ENCODE data around the gene WDR91.
"Not testable (repeated sequence)": the region's sequence is repeated elsewhere in the genome, so short reads cannot be mapped to it uniquely, and the experiment has no call there.

WDR91 gene

GRCh38 chr7:135174941-135175340 is 36.4 kb downstream of the WDR91 start:
- Histone ChIP-seq H3K9me3 (replicated peaks in 1 of 11) (peaks cover 9 to 24% (median 15%) of the 10 kb centered on the region in 11 experiments), H3K4me1 (peaks cover 7 to 14% (median 11%) of the 10 kb centered on the region in 10 experiments), H3K4me2 (no peak overlapping the region), H3K36me3 (peaks cover 0 to 10% (median 2%) of the 10 kb centered on the region in 11 experiments; a peak in 9 of 22 replicates), H3K27me3 (no peaks in the 10 kb centered on the region), H3K4me3 (no peak overlapping the region), H4K20me1 (no peaks in the 10 kb centered on the region), H3K9ac (no peak overlapping the region), H3K27ac (no peak overlapping the region)
- no peak for TF ChIP-seq Cebpa-rat (IDR thresholded peaks at IDR 0.05)

- not testable (repeated sequence) for H3K27ac ChIP-seq, H3K27me3 ChIP-seq, H3K4me3 ChIP-seq, H4K20me1 ChIP-seq, H3K9ac ChIP-seq, H3K36me3 ChIP-seq, H3K4me2 ChIP-seq
- Histone ChIP-seq H3K9me3 (replicated peaks in 1 of 11) (peaks cover 0 to 14% (median 4%) of the 10 kb centered on the region in 11 experiments; a peak in 15 of 22 replicates), H3K4me1 (peaks cover 17 to 23% (median 18%) of the 10 kb centered on the region in 10 experiments)
Observed at GRCh38 chr7:135173916-135174315, 37.4 kb downstream of the WDR91 start.

- Histone ChIP-seq H3K4me1 (peaks cover 28 to 42% (median 36%) of the 10 kb centered on the region in 10 experiments), H3K36me3 (peaks cover 18 to 24% (median 21%) of the 10 kb centered on the region in 11 experiments), H4K20me1 (peaks cover 0 to 21% (median 11%) of the 10 kb centered on the region in 11 experiments; a peak in 9 of 22 replicates), H3K9ac (peak overlapping the region in 10 of 11 experiments; percentile 90 to 100 (median 98); a peak in 20 of 22 replicates), H3K27ac (peak overlapping the region in 10 of 11 experiments; percentile 93 to 100 (median 98); a peak in 21 of 22 replicates), H3K4me3 (peak overlapping the region in 5 of 10 experiments; percentile 77 to 97 (median 89); a peak in 4 of 20 replicates), H3K4me2 (peak overlapping the region; percentile 87 to 99 (median 94))
- not testable (repeated sequence) for H3K27me3 ChIP-seq; H3K9me3 ChIP-seq (replicated peaks in 1 of 11)
Observed at GRCh38 chr7:135171581-135172291, 39.6 kb downstream of the WDR91 start.

GRCh38 chr7:135170998-135171481 is 40.3 kb downstream of the WDR91 start:
- Histone ChIP-seq H3K4me3 (peak overlapping the region; percentile 66 to 97 (median 88)), H3K4me1 (peaks cover 28 to 48% (median 36%) of the 10 kb centered on the region in 10 experiments), H3K9ac (peak overlapping the region; percentile 88 to 100 (median 98)), H4K20me1 (peaks cover 0 to 28% (median 12%) of the 10 kb centered on the region in 11 experiments; a peak in 9 of 22 replicates), H3K4me2 (peak overlapping the region; percentile 87 to 99 (median 94)), H3K36me3 (peaks cover 25 to 31% (median 28%) of the 10 kb centered on the region in 11 experiments), H3K27ac (peak overlapping the region; percentile 88 to 100 (median 97))
- not testable (repeated sequence) for H3K27me3 ChIP-seq; H3K9me3 ChIP-seq (replicated peaks in 1 of 11)

- Histone ChIP-seq H3K9ac (peak within 1 kb of the TSS; percentile 88 to 100 (median 98)), H4K20me1 (peaks cover 0 to 34% (median 12%) of the 10 kb centered on the region in 11 experiments; a peak in 9 of 22 replicates), H3K4me1 (peaks cover 28 to 48% (median 36%) of the 10 kb centered on the region in 10 experiments), H3K27ac (peak within 1 kb of the TSS; percentile 88 to 100 (median 97)), H3K27me3 (no peaks in the 10 kb centered on the region), H3K36me3 (peaks cover 31 to 37% (median 34%) of the 10 kb centered on the region in 11 experiments), H3K4me2 (peak within 1 kb of the TSS; percentile 87 to 99 (median 94)), H3K9me3 (replicated peaks in 1 of 11) (0 out of 22 replicates have a peak, but pooled peaks cover 0 to 6% (median 0%) of the 10 kb centered on the region in 11 experiments), H3K4me3 (peak within 1 kb of the TSS; percentile 66 to 97 (median 88))
- TF ChIP-seq Cebpa-rat (IDR thresholded peaks at IDR 0.05) = no peak
Observed at GRCh38 chr7:135170274-135170997, 40.9 kb downstream of the WDR91 start, which contains the start of gene CYREN. Gene CYREN, minus strand, starts transcription at chr7:135170707. Its CDS starts 1,785 bp downstream, at chr7:135168922.

- peak overlapping the region; percentile 88 to 100 (median 98) for H3K9ac ChIP-seq
- peaks cover 36 to 42% (median 39%) of the 10 kb centered on the region in 11 experiments for H3K36me3 ChIP-seq
- peak overlapping the region; percentile 87 to 99 (median 94) for H3K4me2 ChIP-seq
- peaks cover 0 to 39% (median 12%) of the 10 kb centered on the region in 11 experiments; a peak in 9 of 22 replicates for H4K20me1 ChIP-seq
- no peak for TF ChIP-seq Cebpa-rat (IDR thresholded peaks at IDR 0.05)
- H3K4me1 ChIP-seq = peaks cover 28 to 48% (median 36%) of the 10 kb centered on the region in 10 experiments
- peaks cover 0 to 10% (median 0%) of the 10 kb centered on the region in 11 experiments; a peak in 2 of 22 replicates for H3K9me3 ChIP-seq (replicated peaks in 1 of 11)
- peak overlapping the region; percentile 88 to 100 (median 97) for H3K27ac ChIP-seq
- no peaks in the 10 kb centered on the region for H3K27me3 ChIP-seq
- peak overlapping the region; percentile 66 to 97 (median 88) for H3K4me3 ChIP-seq
Observed at GRCh38 chr7:135169964-135170273, 41.4 kb downstream of the WDR91 start.

GRCh38 chr7:135169141-135169963 is 42.0 kb downstream of the WDR91 start:
- H3K4me3 ChIP-seq = peak overlapping the region; percentile 66 to 97 (median 88)

More at GRCh38 chr7:135169141-135169963, 42.0 kb downstream of the WDR91 start:
- Histone ChIP-seq H3K4me1 (peaks cover 28 to 48% (median 36%) of the 10 kb centered on the region in 10 experiments), H4K20me1 (peaks cover 0 to 44% (median 12%) of the 10 kb centered on the region in 11 experiments; a peak in 9 of 22 replicates), H3K4me2 (peak overlapping the region; percentile 87 to 99 (median 94)), H3K36me3 (peaks cover 42 to 48% (median 45%) of the 10 kb centered on the region in 11 experiments), H3K9me3 (replicated peaks in 1 of 11) (peaks cover 0 to 16% (median 0%) of the 10 kb centered on the region in 11 experiments; a peak in 6 of 22 replicates), H3K9ac (peak overlapping the region; percentile 88 to 100 (median 98)), H3K27ac (peak overlapping the region; percentile 88 to 100 (median 97)), H3K27me3 (no peaks in the 10 kb centered on the region)
- 0 out of 22 replicates have a peak, but pooled peaks of 1 of the 11 experiments have one; percentile 7 for TF ChIP-seq Cebpa-rat (IDR thresholded peaks at IDR 0.05)
